ENCODE results near the gene MRPL46.
A peak's percentile ranks its signal among the peaks of the same experiment; 100 is the strongest.
"Not testable (repeated sequence)": the region's sequence is repeated elsewhere in the genome, so short reads cannot be mapped to it uniquely, and the experiment has no call there.

Gene MRPL46

GRCh38 chr15:88479169-88479568, 12.0 kb upstream of the MRPL46 start:
- DNase-seq (ENCODE audit: low read depth in 2 of 2), result no peak

- no peak for DNase-seq (ENCODE audit: low read depth in 2 of 2)
Observed at GRCh38 chr15:88477904-88478303, 10.7 kb upstream of the MRPL46 start.

GRCh38 chr15:88477126-88477525, 9.9 kb upstream of the MRPL46 start:
- no peak for DNase-seq (ENCODE audit: low read depth in 2 of 2)

GRCh38 chr15:88476635-88477060, 9.5 kb upstream of the MRPL46 start:
- no peak for DNase-seq (ENCODE audit: low read depth in 2 of 2)

- DNase-seq (ENCODE audit: low read depth in 2 of 2), result not testable (repeated sequence)
Observed at GRCh38 chr15:88473661-88474293, 6.6 kb upstream of the MRPL46 start.

GRCh38 chr15:88472225-88472624, 5.0 kb upstream of the MRPL46 start:
- DNase-seq (ENCODE audit: low read depth in 2 of 2), result no peak

- no peak for DNase-seq (ENCODE audit: low read depth in 2 of 2)
Observed at GRCh38 chr15:88470625-88471372, 3.6 kb upstream of the MRPL46 start.

- no peak for DNase-seq (ENCODE audit: low read depth in 2 of 2)
Observed at GRCh38 chr15:88469321-88469720, 2.1 kb upstream of the MRPL46 start.

- not testable (repeated sequence) for DNase-seq (ENCODE audit: low read depth in 2 of 2)
Observed at GRCh38 chr15:88468721-88469120, 1.5 kb upstream of the MRPL46 start.

- DNase-seq (ENCODE audit: low read depth in 2 of 2), result no peak
Observed at GRCh38 chr15:88467935-88468528, 844 bp upstream of the MRPL46 start.

- DNase-seq (ENCODE audit: low read depth in 2 of 2), result no peak
Observed at GRCh38 chr15:88465633-88466224, 1.5 kb downstream of the MRPL46 start.

- DNase-seq (ENCODE audit: low read depth in 2 of 2), result no peak
Observed at GRCh38 chr15:88463870-88464532, 3.2 kb downstream of the MRPL46 start.

- no peak for DNase-seq (ENCODE audit: low read depth in 2 of 2)
Observed at GRCh38 chr15:88456733-88457132, 10.5 kb downstream of the MRPL46 start.

- peak in 1 of 2 experiments; percentile 29 for DNase-seq (ENCODE audit: low read depth in 2 of 2)
Observed at GRCh38 chr15:88454867-88455810, 12.0 kb downstream of the MRPL46 start.

- no peak for DNase-seq (ENCODE audit: low read depth in 2 of 2)
Observed at GRCh38 chr15:88454236-88454635, 13.0 kb downstream of the MRPL46 start.

- no peak for DNase-seq (ENCODE audit: low read depth in 2 of 2)
Observed at GRCh38 chr15:88453651-88454050, 13.5 kb downstream of the MRPL46 start.

- peak; percentile 19 to 24 for DNase-seq (ENCODE audit: low read depth in 2 of 2)
Observed at GRCh38 chr15:88450125-88450798, 16.9 kb downstream of the MRPL46 start.

GRCh38 chr15:88449581-88449980, 17.6 kb downstream of the MRPL46 start:
- DNase-seq (ENCODE audit: low read depth in 2 of 2), result no peak

GRCh38 chr15:88448991-88449461, 18.2 kb downstream of the MRPL46 start:
- no peak for DNase-seq (ENCODE audit: low read depth in 2 of 2)

- no peak for DNase-seq (ENCODE audit: low read depth in 2 of 2)
Observed at GRCh38 chr15:88447741-88448140, 19.4 kb downstream of the MRPL46 start.
